ENCODE data around the gene FAM53A.

GRCh38 chr4:1609901-1610790 is 74.0 kb downstream of the FAM53A start:
- TF ChIP-seq, protein P1, sequence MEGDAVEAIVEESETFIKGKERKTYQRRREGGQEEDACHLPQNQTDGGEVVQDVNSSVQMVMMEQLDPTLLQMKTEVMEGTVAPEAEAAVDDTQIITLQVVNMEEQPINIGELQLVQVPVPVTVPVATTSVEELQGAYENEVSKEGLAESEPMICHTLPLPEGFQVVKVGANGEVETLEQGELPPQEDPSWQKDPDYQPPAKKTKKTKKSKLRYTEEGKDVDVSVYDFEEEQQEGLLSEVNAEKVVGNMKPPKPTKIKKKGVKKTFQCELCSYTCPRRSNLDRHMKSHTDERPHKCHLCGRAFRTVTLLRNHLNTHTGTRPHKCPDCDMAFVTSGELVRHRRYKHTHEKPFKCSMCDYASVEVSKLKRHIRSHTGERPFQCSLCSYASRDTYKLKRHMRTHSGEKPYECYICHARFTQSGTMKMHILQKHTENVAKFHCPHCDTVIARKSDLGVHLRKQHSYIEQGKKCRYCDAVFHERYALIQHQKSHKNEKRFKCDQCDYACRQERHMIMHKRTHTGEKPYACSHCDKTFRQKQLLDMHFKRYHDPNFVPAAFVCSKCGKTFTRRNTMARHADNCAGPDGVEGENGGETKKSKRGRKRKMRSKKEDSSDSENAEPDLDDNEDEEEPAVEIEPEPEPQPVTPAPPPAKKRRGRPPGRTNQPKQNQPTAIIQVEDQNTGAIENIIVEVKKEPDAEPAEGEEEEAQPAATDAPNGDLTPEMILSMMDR (IDR thresholded peaks at IDR 0.05), result no peak
- TF ChIP-seq POLR2A (IDR thresholded peaks at IDR 0.05), result no peak
